GM12892 (cell line): ENCODE results near the gene RMDN3.

ENCODE experiments used
- POLR2A ChIP-seq: IDR thresholded peaks from 2 replicates; pipeline ENCODE4 v1.6.1; 2011; ENCODE audit warnings: low read depth, low read length, control low read depth
- POLR2AphosphoS5 ChIP-seq: IDR thresholded peaks from 2 replicates; pipeline ENCODE4 v1.6.1; 2011; ENCODE audit warnings: low read depth, low read length, control low read depth
- TAF1 ChIP-seq: IDR thresholded peaks from 2 replicates; pipeline ENCODE4 v1.6.1; 2011; ENCODE audit warnings: low read depth, mild to moderate bottlenecking, control low read depth, low read length, borderline replicate concordance

DNA sequence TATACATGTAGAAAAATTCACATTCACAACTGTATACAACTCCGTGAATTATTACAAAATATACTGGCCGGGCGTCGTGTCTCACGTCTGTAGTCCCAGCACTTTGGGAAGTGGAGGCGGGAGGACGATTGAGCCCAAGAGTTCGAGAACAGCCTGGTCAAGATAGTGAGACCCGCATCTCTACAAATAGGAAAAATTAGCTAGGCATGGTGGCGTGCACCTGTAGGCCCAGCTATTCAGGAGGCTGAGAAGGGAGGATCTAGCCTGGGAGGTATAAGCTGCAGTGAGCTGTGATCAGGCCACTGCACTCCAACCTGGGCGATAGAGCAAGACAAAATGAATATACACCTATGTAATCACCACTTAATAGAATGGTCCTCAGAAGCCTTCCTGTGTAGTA is 58.8 kb downstream of the RMDN3 start:
- no peak for TF ChIP-seq TAF1
- no peak for TF ChIP-seq POLR2AphosphoS5
- no peak for TF ChIP-seq POLR2A
